H1 (cell line): ENCODE results near the gene SLC13A4. TPM values are rescaled to one million over a fixed set of nuclear protein-coding genes. Genes with fewer than 3 reads are reported as not detected.

ENCODE experiments used
- CTCF ChIA-PET: fragments of 300-600 bp; sonication (Branson Sonifier 250); formaldehyde crosslinking; loops from one replicate; lab custom pipeline; 2021; ENCODE audit not compliant: partially characterized antibody; lab: Charles Lee
- POLR2A ChIA-PET: fragments of 300-600 bp; sonication (Branson Sonifier 250); formaldehyde crosslinking; loops from one replicate; lab custom pipeline; 2021; ENCODE audit warnings: inconsistent platforms; ENCODE audit not compliant: partially characterized antibody; lab: Charles Lee
- DNase-seq, 2 experiments: peaks; one replicate each; pipeline versions ENCODE4 v3.0.0 to v3.0.0-alpha.2; 2010 to 2022; ENCODE audit warnings: low spot score in 2 of 2, low read depth in 1 of 2, mixed read lengths in 1 of 2
- FAIRE-seq: peaks from 2 replicates; lab custom pipeline; 2011; peaks lifted over from hg19 to GRCh38; lab: Jason Lieb, UNC
- H2AFZ ChIP-seq: 2 replicates; pipeline ENCODE4 v1.8.1; 2012; ENCODE audit warnings: low read length, inconsistent platforms
- H2AK5ac ChIP-seq: 2 replicates; pipeline ENCODE4 v1.6.1; 2013; ENCODE audit warnings: low read depth, low read length
- H2BK120ac ChIP-seq: replicated peaks from 2 replicates; pipeline ENCODE3; 2013; ENCODE audit warnings: low read depth, low read length, inconsistent platforms
- H2BK12ac ChIP-seq: 2 replicates; pipeline ENCODE4 v1.6.1; 2013; ENCODE audit warnings: low read depth, low read length
- H2BK15ac ChIP-seq: 2 replicates; pipeline ENCODE4 v1.6.1; 2013; ENCODE audit warnings: low read length
- H2BK20ac ChIP-seq: 2 replicates; pipeline ENCODE4 v1.6.1; 2013; ENCODE audit warnings: low read length
- H2BK5ac ChIP-seq: 2 replicates; pipeline ENCODE4 v1.6.1; 2013; ENCODE audit warnings: low read depth, low read length
- H3K14ac ChIP-seq: 2 replicates; pipeline ENCODE4 v1.6.1; 2013; ENCODE audit warnings: inconsistent platforms; ENCODE audit not compliant: insufficient read length
- H3K18ac ChIP-seq: 2 replicates; pipeline ENCODE4 v1.6.1; 2013; ENCODE audit warnings: low read length; ENCODE audit errors: extremely low read depth
- H3K23ac ChIP-seq: 2 replicates; pipeline ENCODE4 v1.6.1; 2013; ENCODE audit warnings: inconsistent platforms; ENCODE audit not compliant: insufficient read length
- H3K23me2 ChIP-seq: 2 replicates; pipeline ENCODE4 v1.6.1; 2013; ENCODE audit warnings: low read depth, low read length
- H3K27ac ChIP-seq: 2 replicates; pipeline ENCODE4 v1.6.1; 2011; ENCODE audit warnings: low read depth, low read length, inconsistent platforms
- H3K27me3 ChIP-seq, 4 experiments: replicated peaks in 1 of 4; 1 replicate in 1 of 4; 2 replicates in 3 of 4; pipeline versions ENCODE4 v1.6.1 to v1.8.1; 2011 to 2013; ENCODE audit warnings: low read length in 3 of 4, mild to moderate bottlenecking in 3 of 4, inconsistent platforms in 2 of 4, mixed read lengths in 2 of 4, moderate library complexity in 1 of 4; ENCODE audit not compliant: control insufficient read depth in 3 of 4, insufficient read depth in 3 of 4; ENCODE audit errors: extremely low read depth in 1 of 4
- H3K36me3 ChIP-seq, 4 experiments: 2 replicates each; pipeline versions ENCODE4 v1.6.1 to v1.8.1; 2011 to 2013; ENCODE audit warnings: mild to moderate bottlenecking in 4 of 4, low read length in 3 of 4, moderate library complexity in 2 of 4, control low read depth in 1 of 4, inconsistent platforms in 1 of 4; ENCODE audit not compliant: insufficient read depth in 4 of 4, control insufficient read depth in 2 of 4
- H3K4ac ChIP-seq: replicated peaks from 2 replicates; pipeline ENCODE3; 2013; ENCODE audit warnings: low read length, low read depth, mixed read lengths, inconsistent platforms; ENCODE audit not compliant: insufficient read length
- H3K4me1 ChIP-seq, 4 experiments: replicated peaks in 1 of 4; 1 replicate in 1 of 4; 2 replicates in 3 of 4; pipeline versions ENCODE4 v1.6.1 to v1.8.1; 2011 to 2013; ENCODE audit warnings: low read length in 3 of 4, inconsistent platforms in 2 of 4, mixed read lengths in 1 of 4; ENCODE audit not compliant: insufficient read depth in 4 of 4, control insufficient read depth in 3 of 4
- H3K4me2 ChIP-seq, 2 experiments: 2 replicates each; pipeline versions ENCODE4 v1.6.1 to v1.8.1; 2011 to 2013; ENCODE audit warnings: low read depth in 2 of 2, low read length in 2 of 2, control low read depth in 1 of 2, inconsistent platforms in 1 of 2, mild to moderate bottlenecking in 1 of 2; ENCODE audit not compliant: insufficient read depth in 1 of 2
- H3K4me3 ChIP-seq, 4 experiments: fragments of 200-600, 300-600 bp in 1 of 4; sonication (generic), shearing (Covaris generic), sonication (Bioruptor Twin) in 1 of 4; 2 replicates each; pipeline versions ENCODE4 v1.5.1 to v1.8.1; 2011 to 2016; ENCODE audit warnings: low read length in 4 of 4, low read depth in 3 of 4, control low read depth in 2 of 4, inconsistent platforms in 2 of 4, mild to moderate bottlenecking in 2 of 4, mixed read lengths in 1 of 4, moderate library complexity in 1 of 4; ENCODE audit not compliant: insufficient read depth in 2 of 4; ENCODE audit errors: extremely low read depth in 1 of 4
- H3K56ac ChIP-seq: replicated peaks from 2 replicates; pipeline ENCODE3; 2013; ENCODE audit warnings: low read depth, mild to moderate bottlenecking, mixed read lengths, low read length, inconsistent platforms; ENCODE audit not compliant: insufficient read length
- H3K79me1 ChIP-seq: 2 replicates; pipeline ENCODE4 v1.6.1; 2013; ENCODE audit warnings: low read depth, low read length, control low read depth
- H3K79me2 ChIP-seq, 2 experiments: 2 replicates each; pipeline versions ENCODE4 v1.6.1 to v1.8.1; 2012 to 2013; ENCODE audit warnings: low read length in 2 of 2, mild to moderate bottlenecking in 2 of 2, inconsistent platforms in 1 of 2; ENCODE audit not compliant: insufficient read depth in 2 of 2, control insufficient read depth in 1 of 2
- H3K9ac ChIP-seq, 4 experiments: replicated peaks in 1 of 4; 1 replicate in 1 of 4; 2 replicates in 3 of 4; pipeline versions ENCODE4 v1.6.1 to v1.8.1; 2011 to 2013; ENCODE audit warnings: low read depth in 3 of 4, low read length in 3 of 4, control low read depth in 2 of 4, mild to moderate bottlenecking in 2 of 4, moderate library complexity in 2 of 4, inconsistent platforms in 1 of 4; ENCODE audit errors: extremely low read depth in 1 of 4
- H3K9me3 ChIP-seq, 2 experiments: 2 replicates each; pipeline versions ENCODE4 v1.6.1 to v1.8.1; 2012 to 2013; ENCODE audit warnings: mild to moderate bottlenecking in 2 of 2, moderate library complexity in 2 of 2, control low read depth in 1 of 2, inconsistent platforms in 1 of 2, low read depth in 1 of 2, low read length in 1 of 2, mixed read lengths in 1 of 2; ENCODE audit not compliant: insufficient read depth in 2 of 2
- H4K20me1 ChIP-seq, 2 experiments: replicated peaks in 1 of 2; 2 replicates each; pipeline versions ENCODE3 to v1.8.1; 2011 to 2013; ENCODE audit warnings: inconsistent platforms in 2 of 2, low read length in 2 of 2, mild to moderate bottlenecking in 1 of 2; ENCODE audit not compliant: insufficient read depth in 2 of 2, control insufficient read depth in 1 of 2
- H4K5ac ChIP-seq: 2 replicates; pipeline ENCODE4 v1.6.1; 2013; ENCODE audit warnings: low read length, low read depth, mixed read lengths, inconsistent platforms; ENCODE audit not compliant: insufficient read length
- H4K8ac ChIP-seq: 2 replicates; pipeline ENCODE4 v1.8.0; 2013; ENCODE audit warnings: mild to moderate bottlenecking, moderate library complexity, low read length, inconsistent platforms; ENCODE audit not compliant: insufficient read depth; ENCODE audit errors: extremely low read depth
- H4K91ac ChIP-seq: replicated peaks from 2 replicates; pipeline ENCODE3; 2013; ENCODE audit warnings: low read length, mixed read lengths, inconsistent platforms; ENCODE audit not compliant: insufficient read length
- BCL11A ChIP-seq, 2 experiments: IDR thresholded peaks; one replicate each; pipeline ENCODE4 v1.6.1; 2011; ENCODE audit warnings: low read depth in 2 of 2, low read length in 2 of 2, mild to moderate bottlenecking in 2 of 2
- EGR1 ChIP-seq: IDR thresholded peaks from 2 replicates; pipeline ENCODE4 v1.6.1; 2011; ENCODE audit warnings: low read depth, low read length, borderline replicate concordance
- NANOG ChIP-seq: IDR thresholded peaks from 2 replicates; pipeline ENCODE4 v1.6.1; 2011; ENCODE audit warnings: low read length, low read depth, mild to moderate bottlenecking, inconsistent platforms; ENCODE audit not compliant: insufficient read depth, poor library complexity, severe bottlenecking
- SIRT6 ChIP-seq: IDR thresholded peaks from one replicate; pipeline ENCODE4 v1.7.1; 2012; ENCODE audit warnings: low read length, inconsistent platforms
- TCF12 ChIP-seq: IDR thresholded peaks from 2 replicates; pipeline ENCODE4 v1.6.1; 2011; ENCODE audit warnings: low read depth, mild to moderate bottlenecking, low read length
- WGBS, 2 experiments: shearing (Covaris generic) in 1 of 2; methylation state at CpG; one replicate each; pipeline versions ENCODE4 v1.1.6 to v1.1.7; 2013 to 2015; ENCODE audit warnings: low lambda C conversion rate in 2 of 2, mixed read lengths in 2 of 2, inconsistent platforms in 1 of 2, low coverage in 1 of 2, missing lambda C conversion rate in 1 of 2; ENCODE audit not compliant: insufficient replicate concordance in 2 of 2, insufficient coverage in 1 of 2, insufficient read length in 1 of 2; ENCODE audit errors: extremely low coverage in 1 of 2, missing lambda C conversion rate in 1 of 2; 5-methylcytosine and 5-hydroxymethylcytosine counted together
- polyA plus RNA-seq, 7 experiments: library from polyadenylated mRNA; depleted of rRNA in 3 of 7; stranded (reverse) in 5 of 7; unstranded in 2 of 7; fragments of >200 nt in 5 of 7; fragments of 200-250 nt in 2 of 7; gene quantifications; 1 replicate in 5 of 7; 2 replicates in 1 of 7; 4 replicates in 1 of 7; pipeline versions ENCODE4 v1.2.1 to v1.2.3, GENCODE V29; 2011 to 2013; ENCODE audit warnings: missing spikeins in 2 of 7, mixed read lengths in 2 of 7
- total RNA-seq: library from RNA; stranded (reverse); fragmentation: NEBNext Ultra II Directional; extraction: Animal tissue kit (Norgen Biotek cat#: 25700); gene quantifications from 2 replicates; pipeline ENCODE4 v1.2.1, GENCODE V29; 2021

Gene SLC13A4
- total and polyA plus RNA-seq, 2 of the 8 experiments (the other 6 are each of a cell fraction or from before 2014, with no cell fraction given) = 3.9 to 7.5 TPM

GRCh38 chr7:135709508-135709907 lies 18.5 kb downstream of the SLC13A4 start:
- 93% methylated on average over 3 of the region's 3 CpGs; no CpG with 5 or more reads in 1 of the 2 experiments for WGBS, 2 experiments
- Histone ChIP-seq H2BK20ac (no peak overlapping the region), H3K56ac (no peak overlapping the region), H2BK5ac (no peak overlapping the region), H2AK5ac (no peak overlapping the region), H3K18ac (no peak overlapping the region), H3K9ac (no peak overlapping the region), H2BK120ac (no peak overlapping the region), H3K27ac (no peak overlapping the region), H3K79me2 (no peaks in the 10 kb centered on the region), H4K20me1 (no peaks in the 10 kb centered on the region), H3K4me2 (no peak overlapping the region), H2AFZ (no peak overlapping the region), H3K9me3 (no peaks in the 10 kb centered on the region), H3K23ac (no peak overlapping the region), H3K14ac (no peak overlapping the region), H4K5ac (no peak overlapping the region), H3K4me1 (peaks cover 0 to 4% (median 2%) of the 10 kb centered on the region in 4 experiments; a peak in 1 of 7 replicates), H4K8ac (no peak overlapping the region), H3K4ac (no peak overlapping the region), H3K23me2 (no peaks in the 10 kb centered on the region), H2BK15ac (no peak overlapping the region), H3K4me3 (no peak overlapping the region), H3K79me1 (0 out of 2 replicates have a peak, but pooled peaks cover 2% of the 10 kb centered on the region), H3K36me3 (no peaks in the 10 kb centered on the region), H4K91ac (no peak overlapping the region), H2BK12ac (no peak overlapping the region), H3K27me3 (no peaks in the 10 kb centered on the region)
- DNase-seq = no peak
- ChIA-PET CTCF (interaction anchor here (2.3 to 14.4 kb wide), 7 partner anchors 11 to 36 kb away, joined by 9 to 133 read pairs (median 30); partner anchors contain the start of gene SLC13A4), POLR2A (no interaction called here)
- TF ChIP-seq TCF12 (no peak), BCL11A (IDR thresholded peaks at IDR 0.05; ENCODE audit: low read depth in 2 of 2, low read length in 2 of 2) (no peak), SIRT6 (no peak), NANOG (no peak), EGR1 (no peak)
- FAIRE-seq = no peak
